GM13976 (cell line): Measurements from ENCODE around the gene CXCL9.

Source experiments
- DNase-seq: peaks from one replicate; pipeline ENCODE4 v3.0.0; 2012; ENCODE audit warnings: low spot score
- in situ Hi-C: fragments of 300-500 bp; cut with MboI; formaldehyde crosslinking; loops from one replicate; pipeline ENCODE4 v1.12.0; 2022; ENCODE audit warnings: low sequenced_read_pairs, mixed read lengths, inconsistent platforms; ENCODE audit not compliant: unreplicated experiment
- TF ChIP-seq, protein P1 (sequence below): IDR thresholded peaks from 2 replicates; pipeline ENCODE4 v1.5.1; 2012; ENCODE audit warnings: borderline replicate concordance, mild to moderate bottlenecking; ENCODE audit not compliant: insufficient read depth; ENCODE audit errors: extremely low read depth, missing control alignments, control extremely low read depth

CXCL9 gene

DNA sequence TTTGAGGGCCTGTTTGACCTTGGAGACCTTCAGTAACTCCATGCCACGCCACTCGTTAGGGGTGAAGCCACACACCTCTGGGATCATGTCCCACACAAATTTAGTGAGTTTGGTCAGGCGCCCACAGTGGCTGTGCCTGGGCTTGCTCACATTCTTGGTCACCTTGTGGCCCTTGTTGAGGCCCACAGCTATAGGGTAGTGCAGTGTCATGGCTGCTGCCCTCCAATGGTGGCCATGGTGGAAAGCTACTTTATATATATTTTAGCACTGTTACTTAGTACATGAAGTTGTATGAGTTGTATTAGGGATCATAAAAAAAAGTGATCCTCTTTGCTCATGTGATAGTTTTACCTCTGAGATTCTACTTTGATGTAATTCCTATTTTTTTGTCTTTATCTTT is 29.5 kb upstream of the CXCL9 start:
- TF ChIP-seq, protein P1, sequence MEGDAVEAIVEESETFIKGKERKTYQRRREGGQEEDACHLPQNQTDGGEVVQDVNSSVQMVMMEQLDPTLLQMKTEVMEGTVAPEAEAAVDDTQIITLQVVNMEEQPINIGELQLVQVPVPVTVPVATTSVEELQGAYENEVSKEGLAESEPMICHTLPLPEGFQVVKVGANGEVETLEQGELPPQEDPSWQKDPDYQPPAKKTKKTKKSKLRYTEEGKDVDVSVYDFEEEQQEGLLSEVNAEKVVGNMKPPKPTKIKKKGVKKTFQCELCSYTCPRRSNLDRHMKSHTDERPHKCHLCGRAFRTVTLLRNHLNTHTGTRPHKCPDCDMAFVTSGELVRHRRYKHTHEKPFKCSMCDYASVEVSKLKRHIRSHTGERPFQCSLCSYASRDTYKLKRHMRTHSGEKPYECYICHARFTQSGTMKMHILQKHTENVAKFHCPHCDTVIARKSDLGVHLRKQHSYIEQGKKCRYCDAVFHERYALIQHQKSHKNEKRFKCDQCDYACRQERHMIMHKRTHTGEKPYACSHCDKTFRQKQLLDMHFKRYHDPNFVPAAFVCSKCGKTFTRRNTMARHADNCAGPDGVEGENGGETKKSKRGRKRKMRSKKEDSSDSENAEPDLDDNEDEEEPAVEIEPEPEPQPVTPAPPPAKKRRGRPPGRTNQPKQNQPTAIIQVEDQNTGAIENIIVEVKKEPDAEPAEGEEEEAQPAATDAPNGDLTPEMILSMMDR: no peak
- no peak for DNase-seq
- in situ Hi-C loops: no loop called here

DNA sequence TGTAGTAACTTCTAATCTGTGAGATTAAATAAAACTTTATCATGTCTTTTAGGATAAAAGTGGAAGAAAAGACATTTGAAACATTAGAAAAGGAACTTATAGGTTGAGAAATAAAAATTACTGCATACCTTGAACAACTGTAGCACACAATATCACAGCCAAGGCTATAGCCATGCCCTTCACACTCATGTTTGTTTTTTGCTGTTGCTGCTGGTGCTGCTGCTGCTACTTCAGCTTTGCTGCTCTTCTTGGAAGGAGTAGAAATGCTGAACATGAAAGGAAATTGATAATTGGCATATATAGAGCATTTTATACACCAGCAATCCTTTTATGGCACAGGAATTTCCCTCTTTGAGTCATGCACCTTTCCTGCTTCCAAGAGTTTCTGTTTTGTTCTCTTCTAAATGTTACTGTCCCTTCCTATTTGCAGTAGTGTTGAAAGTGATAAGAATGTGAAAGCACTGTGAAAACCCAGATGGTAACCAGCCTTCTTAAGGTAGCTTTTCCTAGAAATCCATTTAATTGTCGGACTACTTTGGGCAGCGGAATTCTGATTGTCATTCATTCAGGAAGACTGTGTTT is 28.6 kb upstream of the CXCL9 start, which contains the start of gene CXCL11:
Gene CXCL11 (minus strand): TSS at position 272 of the 582 bp plus-strand sequence. CDS start 83 bp downstream, at position 189.
- TF ChIP-seq, protein P1: no peak
- DNase-seq: no peak
- in situ Hi-C loops: no loop called here

DNA sequence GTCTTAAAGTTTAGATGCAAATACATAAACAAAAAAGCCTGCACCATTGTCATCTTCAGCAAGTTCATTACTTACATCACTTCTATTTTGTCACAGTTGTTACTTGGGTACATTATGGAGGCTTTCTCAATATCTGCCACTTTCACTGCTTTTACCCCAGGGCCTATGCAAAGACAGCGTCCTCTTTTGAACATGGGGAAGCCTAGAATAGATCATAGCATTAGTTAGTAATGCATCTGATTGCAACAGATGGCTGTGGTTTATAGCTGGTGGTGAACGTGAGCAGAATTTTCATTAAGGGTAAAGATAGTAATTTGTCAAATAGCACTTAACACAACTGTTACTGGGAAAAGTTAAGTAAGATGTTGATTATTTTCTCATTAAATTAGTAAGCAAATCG is 27.8 kb upstream of the CXCL9 start:
- TF ChIP-seq, protein P1: no peak

DNA sequence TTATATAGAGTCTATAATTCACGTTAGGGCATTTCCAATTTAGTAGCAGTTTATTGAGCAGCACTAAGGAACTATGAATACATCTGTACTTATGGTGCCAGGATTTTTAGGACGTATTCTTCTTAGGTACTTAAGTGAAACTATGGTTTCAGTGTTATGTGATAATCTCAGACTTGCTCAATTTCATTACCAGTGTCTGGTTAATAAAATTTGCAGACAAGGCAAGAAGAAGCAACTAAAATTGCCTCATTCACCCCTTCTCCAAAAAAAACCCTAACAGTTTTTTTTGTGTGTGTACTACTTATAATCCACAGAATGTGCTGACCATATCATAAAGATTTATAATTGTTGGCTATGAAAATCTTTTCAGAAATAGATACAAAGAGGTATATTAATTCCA is 22.0 kb upstream of the CXCL9 start:
- no peak for DNase-seq
- TF ChIP-seq, protein P1: no peak
- in situ Hi-C loops: no loop called here

More for the DNA sequence above, 27.8 kb upstream of the CXCL9 start:
- in situ Hi-C loops: no loop called here
- DNase-seq: no peak

- TF ChIP-seq, protein P1: no peak
- no peak for DNase-seq
- in situ Hi-C loops: no loop called here
Observed at GRCh38 chr4:76028350-76028765, 21.0 kb upstream of the CXCL9 start.

GRCh38 chr4:76024065-76024464 is 16.8 kb upstream of the CXCL9 start:
- DNase-seq: no peak
- in situ Hi-C loops: no loop called here

GRCh38 chr4:76023389-76023788 is 16.1 kb upstream of the CXCL9 start, which contains the start of gene CXCL10:
TSS of gene CXCL10 (minus strand) at chr4:76023497. CDS start at chr4:76023431, 66 bp downstream.
- TF ChIP-seq, protein P1: no peak
- peak; percentile 34 for DNase-seq
- in situ Hi-C loops: no loop called here

More at GRCh38 chr4:76024065-76024464, 16.8 kb upstream of the CXCL9 start:
- TF ChIP-seq, protein P1: no peak
